Activated naive CD4-positive, alpha-beta T cell treated with anti-CD3 and anti-CD28 coated beads, Interleukin-2, amount 50 U/mL, for 16 hours (primary cell): ENCODE measurements around the gene DNAJA3.

Experiments
- DNase-seq: peaks from one replicate; pipeline ENCODE4 v3.0.0-alpha.2; 2020

The DNAJA3 gene

DNA sequence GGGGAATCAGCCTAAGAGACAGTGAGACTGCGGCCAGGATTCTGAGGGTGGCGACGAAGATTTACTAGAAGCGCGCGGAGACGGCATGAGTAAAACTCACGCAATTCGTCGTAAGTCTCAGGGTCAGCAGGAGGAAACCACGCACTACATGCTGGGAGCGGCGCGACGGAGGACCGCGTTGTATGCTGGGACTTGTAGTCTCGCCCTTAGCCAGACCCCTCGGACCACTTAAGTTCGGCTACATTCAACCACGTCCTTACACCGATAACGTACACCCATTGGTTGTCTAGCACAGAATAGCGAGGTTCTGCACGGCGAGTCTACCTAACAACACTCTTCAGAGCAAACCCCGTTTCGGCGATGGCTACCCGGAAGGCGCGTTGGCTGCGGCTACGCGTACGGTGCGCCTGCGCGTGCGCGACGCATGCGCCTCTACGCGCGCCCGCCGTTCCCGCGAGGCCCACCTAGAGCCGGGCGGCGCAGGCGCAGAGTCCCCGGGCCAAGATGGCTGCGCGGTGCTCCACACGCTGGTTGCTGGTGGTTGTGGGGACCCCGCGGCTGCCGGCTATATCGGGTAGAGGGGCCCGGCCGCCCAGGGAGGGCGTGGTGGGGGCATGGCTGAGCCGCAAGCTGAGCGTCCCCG lies at the start of gene DNAJA3:
Gene DNAJA3 (plus strand): TSS at position 491 of the 643 bp plus-strand sequence. CDS start 14 bp downstream, at position 505.
- DNase-seq = peak; percentile 94

DNA sequence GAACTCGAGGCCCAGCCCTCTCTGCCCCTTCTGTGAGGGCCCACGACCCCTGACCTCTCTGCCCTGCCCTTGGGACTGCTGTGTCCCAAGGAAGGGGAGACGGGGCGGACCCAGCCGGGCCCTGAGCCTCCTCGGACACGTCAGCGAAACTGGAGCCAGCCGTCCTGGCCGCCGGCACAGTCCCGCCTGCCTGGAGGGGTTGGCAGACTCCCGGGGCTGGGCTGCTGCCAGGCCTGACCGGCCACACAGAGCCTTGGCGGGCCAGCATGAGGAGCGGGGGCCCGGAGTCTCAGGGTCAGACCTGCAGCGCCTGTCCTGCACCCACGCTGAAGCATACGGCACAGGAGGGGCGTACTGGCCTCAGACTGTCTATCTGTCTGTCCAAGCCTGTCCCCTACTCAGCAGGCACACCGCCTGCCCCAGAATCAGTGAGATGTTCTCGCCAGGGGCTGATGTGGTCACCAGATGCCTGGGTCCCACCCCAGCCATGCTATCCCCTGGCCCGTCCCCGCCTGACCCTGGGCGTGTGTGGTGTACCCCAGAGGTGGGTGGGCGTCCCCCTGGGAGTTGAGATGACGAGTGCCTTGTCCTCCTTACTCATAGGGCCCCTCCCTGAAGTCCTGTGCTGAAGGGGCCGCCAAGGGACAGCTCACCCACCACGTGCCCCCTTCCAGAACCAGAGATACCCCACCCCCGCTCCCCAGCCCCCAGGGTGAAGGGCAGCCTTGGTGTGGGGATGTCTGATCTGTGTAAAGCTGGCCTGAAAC lies 49.4 kb upstream of the DNAJA3 start:
- no peak for DNase-seq

DNA sequence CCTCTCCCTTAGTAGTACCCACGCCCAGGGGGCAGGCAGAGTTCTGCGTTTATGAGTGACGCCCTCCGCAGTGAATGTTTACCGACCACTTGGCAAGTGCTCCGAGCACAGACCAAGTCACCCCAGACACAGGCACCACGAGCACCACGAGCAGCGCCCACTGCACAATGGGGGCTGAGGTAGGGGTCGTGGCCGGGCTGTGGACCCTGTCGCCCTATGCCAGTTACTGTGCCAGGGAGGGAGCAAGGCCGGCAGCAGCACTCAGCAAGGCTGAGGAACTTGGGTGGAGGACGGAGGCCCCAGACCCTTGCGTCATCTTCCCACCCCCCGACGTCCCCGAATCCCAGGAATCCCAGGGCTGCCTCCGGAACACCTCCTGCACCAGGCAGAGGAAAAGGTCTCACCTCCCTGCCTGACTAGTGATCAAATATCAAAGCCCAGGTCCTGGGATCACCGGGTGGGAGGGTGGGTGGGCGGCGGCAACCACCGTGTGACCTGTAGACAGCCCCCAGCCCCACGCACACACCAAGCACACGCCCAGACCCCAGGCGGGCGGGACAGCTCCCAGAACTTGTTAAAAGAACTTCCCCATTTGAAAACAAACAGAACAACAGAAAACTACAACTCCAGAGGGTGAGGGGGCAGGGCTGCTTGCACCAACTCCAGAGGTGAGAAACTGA lies 48.6 kb upstream of the DNAJA3 start:
- no peak for DNase-seq

DNA sequence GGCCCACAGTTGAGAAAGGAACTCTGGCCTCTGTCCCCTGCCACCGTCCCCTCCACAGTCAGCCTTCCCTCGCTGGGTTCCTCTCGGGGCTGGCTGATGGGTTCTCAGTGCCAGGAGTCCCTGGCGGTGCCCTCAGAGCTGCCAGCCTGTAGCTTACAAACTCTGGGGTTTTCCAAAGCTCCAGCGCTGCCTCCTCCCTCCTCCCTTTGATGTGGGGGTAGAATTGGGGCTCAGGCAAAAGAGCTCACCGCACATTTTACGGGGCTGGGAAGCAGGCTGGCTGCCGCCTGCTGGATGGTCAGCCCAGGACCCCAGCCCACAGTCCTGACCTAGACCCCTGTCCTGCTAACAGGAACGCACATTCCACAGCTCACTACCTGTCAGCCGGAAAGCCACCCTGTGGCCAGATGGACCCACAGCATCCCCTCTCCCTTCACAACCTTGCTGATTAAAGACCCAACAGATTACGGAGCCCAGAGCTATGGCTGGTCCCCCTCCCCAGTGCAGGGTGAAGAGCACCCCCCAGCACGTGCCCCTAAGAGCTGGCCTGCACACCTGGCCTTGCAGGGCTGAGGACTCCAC lies 48.0 kb upstream of the DNAJA3 start:
- no peak for DNase-seq

DNA sequence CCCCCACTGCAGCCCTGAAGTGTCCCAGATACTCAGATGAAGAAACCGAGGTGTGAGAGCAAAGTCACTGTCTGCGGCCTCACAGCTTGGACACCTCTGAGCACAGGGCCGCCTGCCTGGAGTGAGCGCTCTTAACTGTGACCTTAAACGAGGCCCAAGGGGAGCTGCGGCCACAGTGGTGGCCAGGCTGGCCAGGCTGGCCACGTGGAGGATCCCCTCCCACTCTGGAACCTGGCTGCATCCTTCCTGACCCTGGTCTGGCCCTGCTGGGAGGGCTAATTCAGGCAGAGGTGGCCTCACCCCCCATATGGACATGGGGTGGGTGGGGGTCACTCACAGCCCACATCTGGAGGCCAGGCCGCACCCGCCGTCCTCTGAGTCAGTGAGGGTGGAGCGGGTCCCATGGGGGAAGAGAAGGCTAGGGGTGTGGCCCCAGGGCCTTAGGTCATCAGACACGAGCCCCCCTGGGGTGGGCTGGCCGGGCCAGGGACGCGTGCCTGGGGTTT lies 47.5 kb upstream of the DNAJA3 start:
- no peak for DNase-seq

DNA sequence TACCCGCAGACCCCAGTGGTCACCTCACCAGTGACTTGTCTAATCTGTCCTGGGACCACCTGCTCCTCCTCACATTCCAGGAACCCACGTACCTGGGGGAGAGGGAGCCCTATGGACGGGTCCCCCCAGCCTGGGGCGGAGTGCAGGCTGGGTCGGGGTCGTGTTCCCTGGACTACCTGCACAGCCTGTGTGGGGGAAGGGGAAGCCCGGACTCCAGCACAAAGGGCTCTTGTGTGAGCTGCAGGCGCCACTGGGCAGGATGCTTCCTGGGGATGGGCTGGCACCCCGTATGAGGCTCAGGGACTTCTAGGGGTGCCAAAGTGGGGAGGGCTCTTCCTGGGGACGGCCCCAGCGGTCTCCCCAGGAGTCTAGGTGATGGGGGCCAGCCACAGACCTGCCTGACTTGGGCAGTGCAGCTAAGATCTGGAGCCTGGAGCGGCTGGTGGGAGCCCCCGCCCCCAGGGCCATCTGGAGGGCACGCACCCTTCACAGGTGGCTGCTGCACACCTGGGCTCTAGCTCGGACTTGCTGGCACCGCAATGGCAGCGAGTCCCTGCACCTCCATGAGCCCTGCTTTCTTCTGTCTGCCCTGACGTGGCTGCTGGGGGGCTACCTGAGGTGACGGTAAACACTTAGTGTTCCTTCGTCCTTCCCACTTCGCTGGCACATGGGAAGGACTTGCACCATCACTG lies 46.5 kb upstream of the DNAJA3 start:
- DNase-seq = no peak

DNA sequence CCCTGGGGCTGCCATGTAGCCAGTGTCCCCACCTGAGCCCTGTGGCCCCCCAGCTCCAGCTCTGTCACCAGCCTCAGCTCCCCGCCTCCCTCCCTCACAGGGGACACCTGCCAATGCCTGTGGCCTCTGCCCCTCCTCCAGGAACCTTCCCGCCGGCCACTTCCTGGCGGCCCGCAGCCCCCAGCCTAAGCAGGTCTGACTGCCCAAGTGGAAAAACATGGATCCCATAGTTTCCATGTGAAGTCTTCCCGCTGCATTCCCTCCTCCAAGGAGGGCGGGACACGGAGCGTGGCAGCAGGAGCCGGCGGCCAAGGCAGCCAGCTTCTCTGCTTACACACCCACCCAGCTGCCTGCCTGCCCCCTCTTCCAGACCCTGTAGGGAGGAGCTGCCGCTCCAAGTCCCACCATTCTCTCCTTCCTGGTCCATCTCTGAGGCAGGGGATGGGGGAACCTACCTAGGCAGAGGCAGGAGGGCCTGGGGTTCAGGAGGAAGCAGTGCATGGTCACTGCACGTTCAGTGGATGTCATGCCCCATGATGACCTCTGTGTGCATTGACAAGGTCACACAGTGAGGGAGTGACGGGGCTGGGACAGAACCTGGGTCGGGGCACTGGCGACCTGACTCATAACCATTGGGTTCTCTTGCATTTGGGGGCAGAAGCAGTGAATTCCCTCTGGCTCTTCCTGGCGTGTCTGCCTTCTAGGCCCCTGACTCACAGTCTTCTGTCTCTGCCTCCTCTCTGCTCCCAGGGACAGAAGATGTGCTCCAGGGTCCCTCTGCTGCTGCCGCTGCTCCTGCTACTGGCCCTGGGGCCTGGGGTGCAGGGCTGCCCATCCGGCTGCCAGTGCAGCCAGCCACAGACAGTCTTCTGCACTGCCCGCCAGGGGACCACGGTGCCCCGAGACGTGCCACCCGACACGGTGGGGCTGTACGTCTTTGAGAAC lies 45.3 kb upstream of the DNAJA3 start:
- DNase-seq = no peak

DNA sequence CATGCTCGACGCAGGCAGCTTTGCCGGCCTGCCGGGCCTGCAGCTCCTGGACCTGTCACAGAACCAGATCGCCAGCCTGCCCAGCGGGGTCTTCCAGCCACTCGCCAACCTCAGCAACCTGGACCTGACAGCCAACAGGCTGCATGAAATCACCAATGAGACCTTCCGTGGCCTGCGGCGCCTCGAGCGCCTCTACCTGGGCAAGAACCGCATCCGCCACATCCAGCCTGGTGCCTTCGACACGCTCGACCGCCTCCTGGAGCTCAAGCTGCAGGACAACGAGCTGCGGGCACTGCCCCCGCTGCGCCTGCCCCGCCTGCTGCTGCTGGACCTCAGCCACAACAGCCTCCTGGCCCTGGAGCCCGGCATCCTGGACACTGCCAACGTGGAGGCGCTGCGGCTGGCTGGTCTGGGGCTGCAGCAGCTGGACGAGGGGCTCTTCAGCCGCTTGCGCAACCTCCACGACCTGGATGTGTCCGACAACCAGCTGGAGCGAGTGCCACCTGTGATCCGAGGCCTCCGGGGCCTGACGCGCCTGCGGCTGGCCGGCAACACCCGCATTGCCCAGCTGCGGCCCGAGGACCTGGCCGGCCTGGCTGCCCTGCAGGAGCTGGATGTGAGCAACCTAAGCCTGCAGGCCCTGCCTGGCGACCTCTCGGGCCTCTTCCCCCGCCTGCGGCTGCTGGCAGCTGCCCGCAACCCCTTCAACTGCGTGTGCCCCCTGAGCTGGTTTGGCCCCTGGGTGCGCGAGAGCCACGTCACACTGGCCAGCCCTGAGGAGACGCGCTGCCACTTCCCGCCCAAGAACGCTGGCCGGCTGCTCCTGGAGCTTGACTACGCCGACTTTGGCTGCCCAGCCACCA lies 44.4 kb upstream of the DNAJA3 start:
- DNase-seq = no peak

DNA sequence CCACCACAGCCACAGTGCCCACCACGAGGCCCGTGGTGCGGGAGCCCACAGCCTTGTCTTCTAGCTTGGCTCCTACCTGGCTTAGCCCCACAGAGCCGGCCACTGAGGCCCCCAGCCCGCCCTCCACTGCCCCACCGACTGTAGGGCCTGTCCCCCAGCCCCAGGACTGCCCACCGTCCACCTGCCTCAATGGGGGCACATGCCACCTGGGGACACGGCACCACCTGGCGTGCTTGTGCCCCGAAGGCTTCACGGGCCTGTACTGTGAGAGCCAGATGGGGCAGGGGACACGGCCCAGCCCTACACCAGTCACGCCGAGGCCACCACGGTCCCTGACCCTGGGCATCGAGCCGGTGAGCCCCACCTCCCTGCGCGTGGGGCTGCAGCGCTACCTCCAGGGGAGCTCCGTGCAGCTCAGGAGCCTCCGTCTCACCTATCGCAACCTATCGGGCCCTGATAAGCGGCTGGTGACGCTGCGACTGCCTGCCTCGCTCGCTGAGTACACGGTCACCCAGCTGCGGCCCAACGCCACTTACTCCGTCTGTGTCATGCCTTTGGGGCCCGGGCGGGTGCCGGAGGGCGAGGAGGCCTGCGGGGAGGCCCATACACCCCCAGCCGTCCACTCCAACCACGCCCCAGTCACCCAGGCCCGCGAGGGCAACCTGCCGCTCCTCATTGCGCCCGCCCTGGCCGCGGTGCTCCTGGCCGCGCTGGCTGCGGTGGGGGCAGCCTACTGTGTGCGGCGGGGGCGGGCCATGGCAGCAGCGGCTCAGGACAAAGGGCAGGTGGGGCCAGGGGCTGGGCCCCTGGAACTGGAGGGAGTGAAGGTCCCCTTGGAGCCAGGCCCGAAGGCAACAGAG lies 43.5 kb upstream of the DNAJA3 start:
- no peak for DNase-seq

DNA sequence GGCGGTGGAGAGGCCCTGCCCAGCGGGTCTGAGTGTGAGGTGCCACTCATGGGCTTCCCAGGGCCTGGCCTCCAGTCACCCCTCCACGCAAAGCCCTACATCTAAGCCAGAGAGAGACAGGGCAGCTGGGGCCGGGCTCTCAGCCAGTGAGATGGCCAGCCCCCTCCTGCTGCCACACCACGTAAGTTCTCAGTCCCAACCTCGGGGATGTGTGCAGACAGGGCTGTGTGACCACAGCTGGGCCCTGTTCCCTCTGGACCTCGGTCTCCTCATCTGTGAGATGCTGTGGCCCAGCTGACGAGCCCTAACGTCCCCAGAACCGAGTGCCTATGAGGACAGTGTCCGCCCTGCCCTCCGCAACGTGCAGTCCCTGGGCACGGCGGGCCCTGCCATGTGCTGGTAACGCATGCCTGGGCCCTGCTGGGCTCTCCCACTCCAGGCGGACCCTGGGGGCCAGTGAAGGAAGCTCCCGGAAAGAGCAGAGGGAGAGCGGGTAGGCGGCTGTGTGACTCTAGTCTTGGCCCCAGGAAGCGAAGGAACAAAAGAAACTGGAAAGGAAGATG lies 42.8 kb upstream of the DNAJA3 start:
- DNase-seq = no peak

DNA sequence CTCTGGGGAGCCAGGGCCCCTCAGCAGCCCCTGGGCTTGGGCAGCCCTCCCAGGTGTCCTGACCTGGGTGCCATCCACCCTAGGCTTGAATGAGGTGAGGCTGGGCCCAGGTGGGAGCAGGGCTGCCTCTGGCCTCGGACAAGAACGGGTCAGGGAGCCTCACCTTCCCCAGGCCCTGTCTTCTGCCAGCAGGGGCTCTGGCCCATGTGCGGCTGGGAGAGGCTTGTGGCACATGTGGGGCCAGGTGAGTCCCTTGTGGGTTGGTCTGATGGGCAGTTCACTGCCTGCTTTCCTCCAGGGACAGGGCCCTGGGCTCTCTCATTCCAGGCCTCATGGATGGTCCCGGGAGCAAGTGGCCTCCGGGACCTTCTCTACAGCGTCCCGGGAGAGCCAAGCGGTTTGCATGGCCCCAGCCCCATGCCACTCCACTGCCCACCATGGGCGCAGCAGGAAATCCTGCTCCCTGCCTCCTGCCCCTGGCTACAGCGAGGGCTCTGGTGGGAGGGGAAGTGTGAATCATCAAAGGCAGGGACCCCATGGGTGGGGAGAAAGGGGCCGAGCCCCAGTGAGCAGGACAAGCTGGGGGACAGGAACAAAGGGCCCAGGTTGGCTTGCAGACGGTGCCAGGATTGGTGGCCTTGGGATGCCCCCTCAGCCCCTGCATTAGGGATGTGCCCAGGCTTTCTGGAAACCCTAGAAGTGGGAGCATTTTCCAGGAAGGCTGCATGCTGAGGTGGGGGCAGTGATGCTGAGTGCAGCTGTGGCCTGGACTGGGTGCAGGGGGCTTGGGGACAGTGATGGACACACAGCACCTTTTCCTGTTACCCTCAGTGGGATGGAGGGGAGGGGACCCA lies 41.9 kb upstream of the DNAJA3 start:
- no peak for DNase-seq

DNA sequence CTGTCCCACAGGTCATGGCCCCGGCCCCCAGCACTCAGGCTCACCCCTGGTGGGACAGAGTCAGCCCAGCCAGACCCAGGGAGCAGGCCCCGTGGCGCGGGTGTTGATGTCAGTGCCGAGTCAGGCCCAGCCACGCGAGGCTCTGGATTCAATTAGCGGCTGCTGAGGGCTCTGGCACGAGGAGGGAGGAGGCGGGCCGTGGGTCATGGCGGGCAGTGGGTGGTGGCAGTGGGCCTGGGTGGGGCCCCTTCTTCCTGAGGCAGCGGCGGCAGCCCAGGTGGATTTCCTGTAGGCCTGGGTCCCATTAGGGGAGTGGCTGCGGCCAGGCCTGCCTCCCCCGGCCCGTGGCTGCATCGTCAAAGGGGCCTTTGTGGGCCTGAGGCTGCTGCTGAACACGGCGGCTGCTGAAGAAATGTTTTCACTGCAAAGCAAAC lies 41.1 kb upstream of the DNAJA3 start:
- DNase-seq = no peak

DNA sequence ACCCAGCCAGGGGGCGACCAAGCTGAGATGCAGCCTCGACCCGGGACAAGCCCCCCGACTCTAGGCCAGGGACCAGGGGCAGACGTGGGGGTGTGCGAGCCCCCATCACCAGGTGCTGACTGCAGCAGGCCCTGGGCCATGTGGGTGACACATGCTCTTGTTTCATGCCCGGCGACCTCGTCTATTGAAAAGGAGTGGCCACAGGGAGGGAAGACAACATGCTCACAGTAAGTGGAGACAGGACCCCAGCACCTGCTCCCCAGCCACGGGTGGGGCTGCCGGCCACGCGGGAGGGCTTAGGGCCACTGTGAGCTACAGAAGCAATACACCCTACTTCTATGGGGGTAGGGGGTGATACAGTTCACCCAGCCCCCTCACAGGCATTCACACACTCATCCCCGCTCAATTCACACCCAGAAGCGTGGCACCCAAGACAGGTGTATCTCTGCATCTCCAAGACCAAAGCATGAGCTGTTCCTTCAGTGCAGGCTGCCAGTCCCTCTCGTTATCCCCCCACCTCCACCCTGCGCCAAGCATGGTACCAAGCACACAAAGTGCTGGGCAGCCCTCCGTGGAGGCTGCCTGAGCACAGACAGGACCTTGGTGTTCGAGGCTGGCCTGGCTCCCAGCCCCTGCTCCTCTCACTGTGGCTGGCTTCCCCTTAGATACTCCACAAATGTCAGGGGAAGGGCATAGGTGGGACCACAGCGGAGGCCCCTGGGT lies 40.4 kb upstream of the DNAJA3 start:
- DNase-seq = no peak

DNA sequence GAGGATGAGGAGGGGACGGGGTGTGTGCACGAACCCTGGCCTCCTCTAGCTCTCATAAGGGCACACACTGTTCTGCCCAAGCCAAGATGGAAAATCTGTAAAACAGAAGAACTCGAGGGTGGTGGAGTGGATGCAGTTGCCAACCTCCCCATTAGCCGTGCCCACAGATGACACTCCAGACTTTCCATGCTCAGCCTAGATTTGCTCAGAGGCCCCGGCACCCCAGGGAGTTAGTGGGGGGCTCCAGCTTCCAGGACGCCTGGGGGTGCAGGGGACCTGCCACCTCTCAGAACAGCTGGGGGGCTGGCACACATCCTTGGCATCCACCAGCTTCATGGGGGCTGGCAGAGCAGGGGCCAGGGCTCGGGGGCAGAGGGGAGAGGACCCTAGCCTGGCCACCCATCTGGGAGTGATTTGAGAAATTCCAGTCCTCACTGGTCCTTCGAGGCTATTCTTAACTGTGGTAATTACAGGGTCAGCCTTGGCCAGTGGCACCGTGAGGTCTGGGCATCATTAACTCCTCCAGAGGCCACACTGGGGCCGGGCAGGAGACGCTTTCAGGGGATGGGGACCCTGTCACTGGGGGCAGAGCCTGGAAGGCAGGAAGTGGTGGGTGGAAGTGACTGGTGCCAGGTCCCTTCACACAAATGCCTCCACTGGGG lies 39.7 kb upstream of the DNAJA3 start:
- DNase-seq = no peak

DNA sequence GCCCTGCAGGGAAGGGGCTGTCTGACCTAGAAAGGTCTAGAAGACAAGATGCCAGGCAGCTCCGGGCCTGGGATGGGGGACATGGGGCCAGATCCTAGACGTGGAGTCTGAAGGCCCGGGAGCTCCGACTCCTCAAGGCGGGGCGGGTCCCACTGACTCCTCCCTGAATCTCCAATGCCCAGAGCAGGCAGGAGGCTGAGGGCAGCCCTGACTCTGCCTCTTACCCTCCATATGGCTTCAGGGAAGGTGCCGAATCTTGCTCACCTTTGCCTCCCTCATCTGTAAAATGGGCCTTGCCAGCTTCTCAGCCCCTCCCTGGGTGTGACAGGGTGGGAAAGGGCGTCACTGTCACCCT lies 39.2 kb upstream of the DNAJA3 start:
- DNase-seq = no peak

DNA sequence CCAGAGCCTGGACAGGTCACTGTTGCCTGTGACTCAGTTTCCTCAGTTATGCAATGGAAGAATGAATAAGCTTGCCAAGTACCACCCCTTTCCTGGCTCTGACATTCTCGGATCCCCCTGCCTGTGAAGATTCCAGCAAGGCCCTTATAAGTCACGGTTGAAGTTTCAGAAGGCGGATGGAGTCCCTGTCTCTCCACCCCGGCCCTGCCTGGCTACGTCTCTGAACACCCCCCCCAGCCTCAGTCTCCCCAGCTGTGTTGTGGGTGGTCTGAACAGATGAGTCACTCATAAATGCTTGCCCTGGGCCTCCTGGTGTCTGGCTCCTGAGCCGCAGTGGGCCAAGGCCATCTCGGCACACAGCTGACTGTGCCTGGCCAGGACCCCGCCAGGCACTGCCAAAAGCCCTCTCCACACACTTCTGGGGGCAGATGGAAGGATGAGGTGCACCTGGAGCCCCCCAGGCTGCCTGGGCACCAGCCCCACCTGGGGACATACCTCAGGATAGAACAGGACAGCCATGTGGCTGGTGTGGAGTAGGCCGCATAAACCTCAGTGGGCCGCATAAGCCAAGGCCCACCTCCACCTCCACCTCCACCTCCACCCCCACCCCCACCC lies 38.6 kb upstream of the DNAJA3 start:
- DNase-seq = no peak

DNA sequence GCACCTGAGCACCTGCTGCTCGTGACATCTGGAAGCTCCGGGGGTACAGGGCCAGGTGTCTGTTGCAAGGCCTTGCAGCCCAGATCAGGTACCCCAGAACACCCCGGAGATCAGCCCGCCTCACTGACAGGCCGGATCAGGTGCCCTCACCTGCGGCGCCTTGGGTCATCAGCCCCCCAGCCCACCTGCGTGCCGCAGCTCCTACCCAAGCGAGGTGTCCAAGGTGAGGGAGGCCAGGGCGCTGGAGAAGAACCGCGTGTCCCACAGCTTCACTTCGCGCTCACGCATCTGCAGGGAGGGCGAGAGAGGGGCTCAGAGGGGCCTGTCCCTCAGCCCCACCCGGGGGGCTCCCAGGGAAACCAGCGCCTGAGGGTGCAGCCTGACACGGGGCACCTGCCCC lies 37.9 kb upstream of the DNAJA3 start:
- no peak for DNase-seq
